PC-9 (cell line): ENCODE results near the gene BRF1. TPM values are rescaled to one million over a fixed set of nuclear protein-coding genes. Genes with fewer than 3 reads are reported as not detected.

ENCODE experiments used
- BruUV-seq: library from RNA; stranded (reverse); fragments of 400-500 nt; replicated peaks from 2 replicates; lab custom pipeline; 2021; lab: Mats Ljungman, UMichigan
- CTCF ChIA-PET: fragments of 300-600 bp; sonication (Branson Sonifier 250); formaldehyde crosslinking; loops from one replicate; lab custom pipeline; 2022; ENCODE audit warnings: antibody characterized with exemption; lab: Charles Lee
- POLR2A ChIA-PET: fragments of 300-600 bp; sonication (Branson Sonifier 250); formaldehyde crosslinking; loops from one replicate; lab custom pipeline; 2022; ENCODE audit warnings: antibody characterized with exemption; ENCODE audit not compliant: unreplicated experiment; lab: Charles Lee
- DNase-seq, 2 experiments: peaks; one replicate each; pipeline versions ENCODE4 v3.0.0 to v3.0.0-alpha.2; 2015 to 2022; ENCODE audit warnings: mixed read lengths in 1 of 2
- H2AFZ ChIP-seq: fragments of 200-600 bp; sonication (generic); 2 replicates; pipeline ENCODE4 v1.8.1; 2017; ENCODE audit warnings: antibody characterized with exemption
- H3F3A ChIP-seq: fragments of 200-600 bp; sonication (generic); 2 replicates; pipeline ENCODE4 v1.8.1; 2017; ENCODE audit warnings: antibody characterized with exemption, mild to moderate bottlenecking, low read depth; ENCODE audit not compliant: insufficient read depth
- H3K27ac ChIP-seq: fragments of 200-600 bp; sonication (generic); 2 replicates; pipeline ENCODE4 v1.6.1; 2016; ENCODE audit warnings: mixed run types
- H3K27me3 ChIP-seq: fragments of 200-600 bp; sonication (generic); 2 replicates; pipeline ENCODE4 v1.6.1; 2016; ENCODE audit warnings: low read depth, mixed run types; ENCODE audit not compliant: insufficient read depth
- H3K36me3 ChIP-seq: fragments of 200-600 bp; sonication (generic); 2 replicates; pipeline ENCODE4 v1.6.1; 2016; ENCODE audit warnings: low read depth, mixed run types
- H3K4me1 ChIP-seq: fragments of 200-600 bp; sonication (generic); replicated peaks from 2 replicates; pipeline ENCODE4 v1.6.1; 2016; ENCODE audit warnings: mixed run types; ENCODE audit not compliant: insufficient read depth
- H3K4me2 ChIP-seq: fragments of 200-600 bp; sonication (generic); 2 replicates; pipeline ENCODE4 v1.6.1; 2017; ENCODE audit warnings: mixed run types
- H3K4me3 ChIP-seq: fragments of 200-600 bp; sonication (generic); 2 replicates; pipeline ENCODE4 v1.6.1; 2016; ENCODE audit warnings: mixed run types
- H3K79me2 ChIP-seq: fragments of 200-600 bp; sonication (generic); 2 replicates; pipeline ENCODE4 v1.6.1; 2017; ENCODE audit warnings: low read depth, mixed run types
- H3K9me2 ChIP-seq: fragments of 200-600 bp; sonication (generic); 2 replicates; pipeline ENCODE4 v1.8.1; 2017; ENCODE audit warnings: mild to moderate bottlenecking; ENCODE audit not compliant: insufficient read depth
- H3K9me3 ChIP-seq: fragments of 200-600 bp; sonication (generic); 2 replicates; pipeline ENCODE4 v1.8.1; 2016; ENCODE audit warnings: low read depth; ENCODE audit not compliant: insufficient read depth
- H4K20me1 ChIP-seq: fragments of 200-600 bp; sonication (generic); 2 replicates; pipeline ENCODE4 v1.8.1; 2017; ENCODE audit not compliant: insufficient read depth
- CTCF ChIP-seq: fragments of 200-600 bp; sonication (generic); conservative IDR thresholded peaks from 2 replicates; pipeline ENCODE4 v1.6.1; 2017; ENCODE audit warnings: mixed run types, antibody characterized with exemption, mild to moderate bottlenecking, moderate library complexity
- EZH2 ChIP-seq: fragments of 200-600 bp; sonication (generic); IDR thresholded peaks from 2 replicates; pipeline ENCODE4 v1.8.0; 2017; ENCODE audit warnings: antibody characterized with exemption, low read depth
- intact Hi-C: fragments of 100-400 bp; cut with micrococcal nuclease; formaldehyde crosslinking; loops from one replicate; pipeline ENCODE4 v1.10.0; 2022; ENCODE audit not compliant: unreplicated experiment
- total RNA-seq: library from RNA; stranded (reverse); gene quantifications from 2 replicates; pipeline ENCODE4 v1.2.3, GENCODE V29; 2021

Gene BRF1
- total RNA-seq, 1 experiment from 2014 or later: 24.8 TPM

DNA sequence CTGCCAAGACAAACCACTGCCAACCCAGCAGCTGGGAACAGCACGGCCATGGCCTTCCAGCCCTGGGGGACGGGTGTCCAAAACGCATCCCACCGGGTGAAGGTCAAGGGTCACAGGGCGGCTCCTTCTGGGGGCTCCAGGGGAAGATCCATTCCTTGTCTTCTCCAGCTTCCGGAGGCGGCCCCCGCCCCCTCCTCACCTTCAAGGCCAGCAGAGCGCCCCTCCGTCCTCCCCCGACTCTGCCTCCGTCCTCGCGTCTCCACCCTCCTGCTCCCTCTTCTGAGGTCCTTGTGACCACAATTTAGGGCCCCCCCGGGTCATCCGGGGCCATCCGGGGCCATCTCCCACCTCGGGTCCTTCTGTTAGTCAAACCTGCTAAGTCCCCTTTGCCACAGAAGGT is 115.8 kb downstream of the BRF1 start:
- Histone ChIP-seq H3F3A (peaks cover 7% of the 10 kb centered on the region; the same call in 1 of the 2 replicates), H4K20me1 (0 out of 2 replicates have a peak, but pooled peaks cover 3% of the 10 kb centered on the region), H3K9me3 (no peaks in the 10 kb centered on the region), H3K4me2 (no peak overlapping the region), H2AFZ (no peak overlapping the region), H3K79me2 (no peaks in the 10 kb centered on the region), H3K9me2 (no peaks in the 10 kb centered on the region), H3K36me3 (no peaks in the 10 kb centered on the region), H3K27ac (no peak overlapping the region), H3K4me3 (no peak overlapping the region), H3K4me1 (peaks cover 17% of the 10 kb centered on the region), H3K27me3 (peaks cover 7% of the 10 kb centered on the region; the same call in 1 of the 2 replicates)
- DNase-seq: no peak
- POLR2A ChIA-PET: interaction anchor here (0.5 to 0.6 kb wide), 2 partner anchors 33 to 71 kb away, joined by 3 to 6 read pairs; no protein-coding TSS in a partner anchor
- BruUV-seq: no TSS peak
- intact Hi-C loops: no loop called here
- no peak for TF ChIP-seq EZH2
- TF ChIP-seq CTCF: no peak
- CTCF ChIA-PET: no interaction called here

GRCh38 chr14:105184461-105184860 is 116.3 kb downstream of the BRF1 start:
- Histone ChIP-seq H3K9me3 (no peaks in the 10 kb centered on the region), H3F3A (peaks cover 7% of the 10 kb centered on the region; the same call in 1 of the 2 replicates), H3K79me2 (no peaks in the 10 kb centered on the region), H3K4me2 (no peak overlapping the region), H3K36me3 (no peaks in the 10 kb centered on the region), H3K27me3 (0 out of 2 replicates have a peak, but pooled peaks cover 1% of the 10 kb centered on the region), H4K20me1 (0 out of 2 replicates have a peak, but pooled peaks cover 4% of the 10 kb centered on the region), H3K9me2 (no peaks in the 10 kb centered on the region), H3K4me3 (no peak overlapping the region), H2AFZ (no peak overlapping the region), H3K27ac (no peak overlapping the region), H3K4me1 (peaks cover 18% of the 10 kb centered on the region)
- no peak for TF ChIP-seq CTCF
- no peak for TF ChIP-seq EZH2
- POLR2A ChIA-PET: interaction anchor here (0.5 kb wide), 1 partner anchor 32 kb away, joined by 3 read pairs; no protein-coding TSS in a partner anchor
- intact Hi-C loops: no loop called here
- BruUV-seq: no TSS peak
- no peak for DNase-seq
- CTCF ChIA-PET: no interaction called here

DNA sequence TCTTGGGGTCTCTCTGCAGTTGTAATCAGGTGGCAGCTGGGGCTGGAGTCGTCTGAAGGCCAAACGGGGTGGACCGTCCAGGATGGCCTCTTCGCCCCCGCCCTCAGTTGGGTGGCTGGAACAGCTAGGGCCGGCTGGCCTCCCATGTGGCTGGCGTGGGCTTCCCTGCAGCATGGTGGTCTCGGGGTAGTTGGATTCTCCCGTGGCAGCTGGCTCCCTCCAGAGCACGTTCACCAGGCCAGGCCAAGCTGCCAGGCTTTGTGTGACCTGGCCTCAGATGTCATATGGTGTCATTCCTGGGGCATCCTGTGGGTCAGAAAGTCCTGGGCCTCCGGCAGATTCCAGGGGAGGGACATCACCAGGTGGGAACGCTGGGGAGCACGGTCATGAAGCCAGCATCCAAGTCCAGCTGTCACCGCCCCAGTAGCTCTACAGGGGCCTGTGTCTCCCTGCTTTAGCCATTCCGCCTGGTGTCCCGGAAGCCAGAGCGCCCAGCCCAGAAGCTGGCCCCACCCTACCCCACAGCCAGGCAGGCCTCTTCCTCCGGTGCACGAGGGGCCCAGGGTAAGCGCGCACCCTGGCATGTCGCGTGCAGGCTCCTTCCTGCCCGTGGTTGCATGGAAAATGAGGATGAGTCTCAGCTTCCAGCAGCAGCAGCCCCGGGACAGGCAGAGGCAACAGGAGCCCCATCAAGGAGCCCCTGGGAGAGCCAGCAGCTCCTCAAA is 118.3 kb downstream of the BRF1 start:
- DNase-seq: no peak
- no peak overlapping the region for H3K27ac ChIP-seq
- no peaks in the 10 kb centered on the region for H3K79me2 ChIP-seq
- peaks cover 14% of the 10 kb centered on the region for H3K4me1 ChIP-seq
- peaks cover 7% of the 10 kb centered on the region; the same call in 1 of the 2 replicates for H3F3A ChIP-seq
- no peaks in the 10 kb centered on the region for H3K36me3 ChIP-seq
- no peaks in the 10 kb centered on the region for H3K9me3 ChIP-seq
- no peaks in the 10 kb centered on the region for H3K27me3 ChIP-seq
- ChIA-PET POLR2A (no interaction called here), CTCF (no interaction called here)
- H3K4me2 ChIP-seq: no peak overlapping the region
- peaks cover 8% of the 10 kb centered on the region; the same call in 1 of the 2 replicates for H4K20me1 ChIP-seq
- no peaks in the 10 kb centered on the region for H3K9me2 ChIP-seq
- H3K4me3 ChIP-seq: no peak overlapping the region
- TF ChIP-seq EZH2: no peak
- TF ChIP-seq CTCF: no peak
- H2AFZ ChIP-seq: no peak overlapping the region
- BruUV-seq: no TSS peak
- intact Hi-C loops: no loop called here
